Stimulated activated CD8-positive, alpha-beta memory T cell treated with anti-CD3 and anti-CD28 coated beads, Interleukin-15, amount 100 ng/mL, for 1 hour (primary cell): ENCODE measurements around the gene MRTO4.
"Not testable (repeated sequence)": the region's sequence is repeated elsewhere in the genome, so short reads cannot be mapped to it uniquely, and the experiment has no call there.

Source experiments
- DNase-seq: peaks from one replicate; pipeline ENCODE4 v3.0.0-alpha.2; 2020; ENCODE audit warnings: low read depth

MRTO4 gene

DNA sequence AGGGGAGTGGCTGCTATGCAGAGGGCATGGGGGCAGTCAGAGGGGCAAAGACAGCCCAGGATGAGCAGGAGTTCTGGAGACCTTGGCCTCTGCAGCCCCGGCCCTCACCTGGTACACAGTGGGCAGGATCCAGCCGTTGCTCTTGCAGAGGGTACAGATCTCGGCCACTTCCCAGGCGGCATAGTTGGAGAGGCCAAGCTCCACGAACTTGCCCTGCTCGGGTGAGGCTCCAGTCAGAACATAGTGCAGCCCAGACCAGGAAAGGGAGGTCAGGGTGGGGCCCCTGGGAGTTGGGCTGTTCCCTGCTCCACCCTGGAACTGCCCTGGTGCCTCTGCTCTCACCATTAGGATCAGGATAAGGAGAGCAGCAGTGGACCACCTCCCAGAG, 18.7 kb downstream of the MRTO4 start:
- not testable (repeated sequence) for DNase-seq

DNA sequence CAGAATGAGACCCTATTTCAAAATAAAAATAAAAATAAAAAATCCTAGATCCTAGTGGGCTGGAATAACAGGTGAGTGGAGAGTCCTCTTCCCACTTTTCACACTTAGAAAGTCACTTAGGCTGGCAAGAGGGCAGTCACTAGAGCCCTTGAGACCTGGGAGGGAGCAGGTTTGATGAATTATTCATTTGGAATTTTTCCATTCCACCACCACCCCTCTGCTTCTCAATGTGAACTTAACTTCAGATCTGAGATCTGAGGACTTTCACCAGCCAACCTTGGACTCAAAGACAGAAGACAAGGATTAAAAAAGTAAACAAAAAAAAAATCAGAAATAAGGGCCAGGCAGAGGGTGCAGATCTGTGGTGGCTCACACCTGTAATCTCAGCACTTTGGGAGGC, 20.5 kb downstream of the MRTO4 start:
- DNase-seq, result no peak

DNA sequence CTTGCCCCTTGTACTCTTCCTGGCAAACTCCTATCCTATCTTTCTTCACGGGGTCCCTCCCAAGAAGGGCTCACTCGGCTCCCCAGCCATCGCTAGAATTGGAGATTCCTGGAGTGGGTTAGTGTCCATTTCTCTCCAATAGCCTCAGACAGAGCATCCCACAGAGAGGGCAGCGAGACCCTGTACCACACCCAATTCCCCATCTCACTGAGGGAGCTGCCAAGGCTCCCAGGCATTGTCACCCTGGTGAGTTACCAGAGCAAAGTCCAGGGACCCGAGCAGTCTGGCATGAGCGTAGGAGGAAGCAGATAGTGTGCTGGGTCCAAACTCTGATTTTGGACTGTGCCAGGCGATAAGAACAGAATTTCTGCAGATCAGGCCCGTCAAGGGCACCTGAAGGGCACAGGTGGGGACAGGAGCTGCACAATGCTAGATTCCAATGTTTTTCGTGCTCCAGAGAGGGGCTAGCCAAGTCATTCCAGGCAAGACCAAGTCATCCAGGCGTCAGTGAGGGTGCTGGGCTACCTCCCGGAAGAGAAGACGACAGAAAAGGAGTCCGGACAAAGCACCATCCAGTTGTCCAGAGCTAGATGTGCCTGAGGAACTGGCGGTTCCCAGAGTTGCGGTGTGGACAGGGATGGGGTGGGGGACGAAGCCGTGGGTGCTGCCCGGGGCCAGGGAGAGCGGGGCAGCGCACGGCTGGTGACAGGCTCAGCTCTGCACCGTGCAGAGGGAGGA, 21.7 kb downstream of the MRTO4 start:
- no peak for DNase-seq

DNA sequence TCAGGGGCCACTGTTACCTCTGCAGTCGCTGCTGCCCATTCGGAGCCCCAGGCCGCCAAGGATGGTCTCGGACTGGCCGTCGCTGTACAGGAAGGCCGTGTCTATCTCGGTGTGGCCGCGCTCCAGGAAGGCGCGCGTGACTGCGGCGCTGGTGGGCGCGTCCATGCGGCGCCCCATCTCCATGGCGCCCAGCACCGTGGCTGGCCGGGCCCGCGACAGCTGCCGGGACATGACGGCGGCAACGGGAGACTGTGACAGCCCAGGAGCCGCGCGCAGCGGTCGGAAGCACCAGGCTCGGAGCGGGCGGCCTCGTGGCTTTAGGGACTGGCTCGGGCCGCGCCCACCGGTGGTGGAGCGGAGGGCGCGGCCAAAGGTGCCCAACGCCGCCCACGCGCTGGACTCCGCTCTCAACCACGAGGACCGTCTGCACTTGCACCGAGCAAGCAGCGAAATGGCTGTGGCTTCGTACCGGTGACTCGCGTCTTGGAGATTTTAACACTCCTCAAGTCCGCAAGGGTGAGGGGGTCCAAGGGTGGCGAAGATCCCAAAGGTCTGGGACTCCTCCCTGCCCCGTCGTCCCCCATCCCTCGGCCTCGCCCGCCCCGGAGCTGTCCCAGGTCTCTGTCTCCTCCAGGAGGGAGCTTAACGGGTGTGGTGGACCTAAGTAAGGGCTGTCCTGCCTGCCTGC, 22.4 kb downstream of the MRTO4 start:
- DNase-seq, result not testable (repeated sequence)

DNA sequence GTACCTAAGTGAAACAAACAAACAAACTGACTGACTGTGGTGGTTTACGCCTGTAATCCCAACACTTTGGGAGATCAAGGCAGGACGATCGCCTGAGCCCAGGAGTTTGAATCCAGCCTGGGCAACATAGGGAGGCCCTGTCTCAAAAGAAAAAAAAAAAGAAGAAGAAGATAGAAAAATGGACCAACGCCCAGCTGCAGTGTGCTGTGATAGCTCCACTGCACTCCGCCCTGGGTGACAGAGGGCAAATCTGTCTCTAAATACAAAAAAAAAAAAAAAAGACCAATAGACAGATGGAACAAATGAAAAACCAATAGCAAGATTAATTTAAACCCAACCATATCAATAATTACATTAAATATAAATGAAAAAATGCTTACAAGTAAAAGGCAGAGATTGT, 23.0 kb downstream of the MRTO4 start:
- DNase-seq, result no peak

DNA sequence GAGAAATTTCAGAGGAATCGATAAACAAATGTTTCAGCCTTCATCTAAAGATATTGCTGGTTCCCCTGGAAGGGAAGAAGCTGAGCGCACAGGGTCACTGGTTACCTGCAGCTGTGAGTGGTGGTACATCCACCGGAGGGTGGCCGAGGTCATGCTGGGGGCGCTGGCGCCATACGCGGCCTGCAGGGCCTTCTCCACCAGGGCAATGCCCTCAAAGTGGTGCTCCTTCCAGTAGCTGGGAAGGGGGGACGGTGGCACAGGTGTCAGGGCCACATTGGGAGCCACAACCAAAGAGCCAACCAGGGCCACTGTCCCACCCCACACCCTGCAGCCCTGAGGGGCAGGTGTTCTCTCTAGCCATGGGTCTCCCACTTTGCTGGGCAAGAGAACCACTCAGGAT, 32.3 kb downstream of the MRTO4 start:
- no peak for DNase-seq

DNA sequence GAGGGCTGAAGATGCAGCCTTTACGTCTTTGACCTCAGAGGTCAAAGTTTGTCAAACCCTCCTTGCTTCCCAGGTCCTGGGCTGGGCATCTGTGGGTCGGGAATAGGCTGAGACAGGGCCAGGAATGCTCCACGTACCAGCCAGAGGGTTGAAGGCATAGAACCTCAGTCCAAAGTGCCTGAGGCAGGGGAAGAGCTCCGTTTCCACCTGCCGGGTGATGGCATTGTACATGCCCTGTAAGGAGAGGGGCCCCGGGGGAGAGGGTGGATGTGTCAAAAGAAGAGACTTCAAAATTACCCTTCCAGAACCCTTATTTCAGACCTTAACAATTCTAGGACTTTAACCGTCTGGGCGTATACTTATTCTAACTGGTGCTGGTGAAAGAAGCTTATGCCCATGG, 33.3 kb downstream of the MRTO4 start:
- DNase-seq, result no peak

DNA sequence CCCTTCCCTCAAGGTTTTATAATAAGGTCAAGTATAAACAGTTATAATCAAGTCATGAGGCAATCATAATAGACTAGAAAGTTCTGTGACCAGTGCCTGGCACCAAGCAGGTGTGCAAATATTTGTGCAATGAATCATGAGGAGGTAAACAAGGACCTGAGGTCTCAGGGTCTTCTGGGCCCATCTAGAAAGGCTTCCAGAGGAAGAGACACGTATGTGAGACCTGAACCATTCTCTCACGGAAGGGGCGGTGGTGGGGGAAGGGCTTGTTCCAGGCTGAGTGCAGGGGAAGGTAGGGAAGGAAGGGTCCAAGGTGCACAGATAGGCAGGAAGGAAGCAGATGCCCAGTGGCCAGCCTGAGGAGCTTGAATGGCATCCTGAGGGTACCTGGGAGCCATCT, 33.8 kb downstream of the MRTO4 start:
- DNase-seq, result not testable (repeated sequence)

DNA sequence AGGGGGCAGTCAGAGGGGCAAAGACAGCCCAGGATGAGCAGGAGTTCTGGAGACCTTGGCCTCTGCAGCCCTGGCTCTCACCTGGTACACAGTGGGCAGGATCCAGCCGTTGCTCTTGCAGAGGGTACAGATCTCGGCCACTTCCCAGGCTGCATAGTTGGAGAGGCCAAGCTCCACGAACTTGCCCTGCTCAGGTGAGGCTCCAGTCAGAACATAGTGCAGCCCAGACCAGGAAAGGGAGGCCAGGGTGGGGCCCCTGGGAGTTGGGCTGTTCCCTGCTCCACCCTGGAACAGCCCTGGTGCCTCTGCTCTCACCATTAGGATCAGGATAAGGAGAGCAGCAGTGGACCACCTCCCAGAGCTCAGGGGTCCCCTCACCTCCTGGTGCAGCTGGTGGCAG, 34.2 kb downstream of the MRTO4 start:
- not testable (repeated sequence) for DNase-seq

DNA sequence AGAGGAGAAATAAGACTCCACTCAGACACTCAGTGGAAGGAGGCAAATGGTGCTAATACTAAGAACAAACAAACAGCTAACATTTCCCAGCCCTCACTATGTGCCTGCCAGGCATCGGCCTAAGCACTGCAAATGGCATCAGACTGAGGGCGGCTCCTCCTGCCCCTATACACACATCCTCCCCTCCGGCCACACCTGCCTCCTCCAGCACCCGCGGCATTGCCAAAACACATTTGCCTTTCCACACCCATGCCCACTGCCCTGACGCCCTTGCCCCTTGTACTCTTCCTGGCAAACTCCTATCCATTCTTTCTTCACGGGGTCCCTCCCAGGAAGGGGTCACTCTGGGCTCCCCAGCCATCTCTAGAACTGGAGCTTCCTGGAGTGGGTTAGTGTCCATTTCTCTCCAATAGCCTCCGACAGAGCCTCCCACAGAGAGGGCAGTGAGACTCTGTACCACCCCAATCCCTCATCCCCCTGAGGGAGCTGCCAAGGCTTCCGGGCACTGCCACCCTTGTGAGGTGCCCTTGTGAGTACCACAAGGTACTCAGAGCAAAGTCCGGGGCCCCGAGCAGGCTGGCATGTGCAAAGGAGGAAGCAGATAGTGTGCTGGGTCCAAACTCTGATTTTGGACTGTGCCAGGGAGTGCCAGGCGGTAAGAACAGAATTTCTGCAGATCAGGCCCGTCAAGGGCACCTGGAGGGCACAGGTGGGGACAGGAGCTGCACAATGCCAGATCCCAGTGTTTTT, 36.0 kb downstream of the MRTO4 start:
- no peak for DNase-seq

DNA sequence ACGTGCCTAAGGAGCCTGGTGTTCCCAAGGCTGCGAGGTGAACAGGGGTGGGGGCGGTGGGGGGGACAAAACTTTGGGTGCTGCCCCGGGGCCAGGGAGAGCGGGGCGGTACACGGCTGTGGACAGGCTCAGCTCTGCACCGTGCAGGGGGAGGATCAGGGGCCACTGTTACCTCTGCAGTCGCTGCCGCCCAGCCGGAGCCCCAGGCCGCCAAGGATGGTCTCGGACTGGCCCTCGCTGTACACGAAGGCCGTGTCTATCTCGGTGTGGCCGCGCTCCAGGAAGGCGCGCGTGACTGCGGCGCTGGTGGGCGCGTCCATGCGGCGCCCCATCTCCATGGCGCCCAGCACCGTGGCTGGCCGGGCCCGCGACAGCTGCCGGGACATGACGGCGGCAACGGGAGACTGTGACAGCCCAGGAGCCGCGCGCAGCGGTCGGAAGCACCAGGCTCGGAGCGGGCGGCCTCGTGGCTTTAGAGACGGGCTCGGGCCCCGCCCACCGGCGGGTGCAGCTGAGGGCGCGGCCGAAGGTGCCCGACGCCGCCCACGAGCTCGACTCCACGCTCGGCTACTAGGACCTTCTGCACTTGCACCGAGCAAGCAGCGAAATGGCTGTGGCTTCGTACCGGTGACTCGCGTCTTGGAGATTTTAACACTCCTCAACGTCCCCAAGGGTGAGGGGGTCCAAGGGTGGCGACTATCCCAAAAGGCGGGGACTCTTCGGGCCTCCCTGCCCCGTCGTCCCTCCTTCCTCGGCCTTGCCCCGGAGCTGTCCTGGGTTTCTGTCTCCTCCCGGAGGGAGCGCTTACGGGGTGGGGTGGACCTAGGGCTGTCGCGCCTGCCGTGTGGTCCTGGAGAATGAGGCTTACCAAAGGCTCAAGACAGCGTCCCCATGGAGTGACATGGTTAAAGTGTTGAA, 37.0 kb downstream of the MRTO4 start, which contains the start of gene AKR7A3:
Gene AKR7A3, minus strand, starts transcription at position 447 of the 918 bp plus-strand sequence. Its CDS starts 61 bp downstream, at position 386.
- not testable (repeated sequence) for DNase-seq

DNA sequence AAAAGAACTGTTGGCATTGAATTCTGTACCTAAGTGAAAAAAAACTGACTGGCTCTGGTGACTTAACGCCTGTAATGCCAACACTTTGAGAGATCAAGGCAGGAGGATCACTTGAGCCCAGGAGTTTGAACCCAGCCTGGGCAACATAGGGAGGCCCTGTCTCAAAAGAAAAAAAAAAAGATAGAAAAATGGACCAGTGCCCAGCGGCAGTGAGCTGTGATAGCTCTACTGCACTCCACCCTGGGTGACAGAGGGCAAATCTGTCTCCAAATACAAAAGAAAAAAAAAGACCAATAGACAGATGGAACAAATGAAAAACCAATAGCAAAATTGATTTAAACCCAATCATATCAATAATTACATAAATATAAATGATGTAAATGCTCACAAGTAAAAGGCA, 37.6 kb downstream of the MRTO4 start:
- no peak for DNase-seq

DNA sequence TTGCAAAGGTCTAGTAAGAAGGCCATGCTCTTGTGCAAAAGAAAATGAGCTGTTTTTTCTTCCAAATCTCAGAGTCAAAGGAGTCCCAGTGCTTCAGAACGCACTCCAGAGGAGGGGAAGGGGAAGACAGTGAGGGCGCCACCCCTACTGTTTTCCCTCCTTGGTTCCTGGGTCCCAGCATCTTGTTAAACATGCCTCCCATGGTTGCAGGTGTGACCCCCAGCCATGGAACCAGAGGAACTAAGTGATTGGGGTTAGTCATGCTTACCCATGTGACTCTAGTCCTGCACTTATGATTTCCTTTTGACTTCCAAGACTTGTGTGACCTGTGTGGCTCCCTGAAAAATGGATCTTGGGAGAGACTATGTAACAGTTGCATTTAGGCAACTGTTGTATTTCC, 43.0 kb downstream of the MRTO4 start:
- no peak for DNase-seq

DNA sequence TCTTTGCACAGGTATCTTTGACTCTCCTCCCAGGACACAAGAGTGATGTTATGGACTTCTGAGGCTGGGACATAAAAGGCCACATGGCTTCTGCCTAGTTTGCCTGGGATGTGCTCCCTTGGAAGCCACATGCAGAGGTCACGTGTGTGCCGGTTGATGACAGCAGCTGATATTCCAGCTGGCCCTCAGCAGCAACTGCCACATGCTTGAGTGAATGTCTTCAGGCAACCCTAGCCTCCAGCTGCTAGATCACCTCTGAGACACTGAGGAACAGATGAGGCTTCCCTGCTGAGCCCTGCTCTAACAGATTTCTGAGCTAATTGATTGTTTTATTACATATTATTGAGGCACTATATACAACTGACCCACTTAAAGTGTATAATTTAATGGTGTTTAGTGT, 48.6 kb downstream of the MRTO4 start:
- DNase-seq, result no peak

DNA sequence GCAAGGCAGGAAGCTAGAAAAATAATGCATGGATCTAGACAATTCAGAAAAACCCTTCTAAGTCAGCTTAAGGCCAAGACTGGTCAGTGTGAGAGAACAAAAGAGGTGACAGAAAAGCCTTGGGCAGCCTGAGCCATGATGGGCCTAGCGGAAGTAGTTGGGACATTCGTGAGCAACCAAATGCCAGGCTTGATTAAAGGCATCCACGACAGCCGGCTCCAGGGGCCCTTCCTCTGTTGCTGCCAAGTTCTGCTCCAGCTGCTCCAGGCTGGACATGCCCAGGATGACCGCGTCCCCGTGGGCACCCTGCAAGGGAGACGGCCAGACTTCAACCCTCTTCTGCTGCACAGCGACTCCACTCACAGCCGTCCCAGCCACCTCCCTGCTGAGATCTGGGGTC, 52.5 kb downstream of the MRTO4 start:
- not testable (repeated sequence) for DNase-seq

DNA sequence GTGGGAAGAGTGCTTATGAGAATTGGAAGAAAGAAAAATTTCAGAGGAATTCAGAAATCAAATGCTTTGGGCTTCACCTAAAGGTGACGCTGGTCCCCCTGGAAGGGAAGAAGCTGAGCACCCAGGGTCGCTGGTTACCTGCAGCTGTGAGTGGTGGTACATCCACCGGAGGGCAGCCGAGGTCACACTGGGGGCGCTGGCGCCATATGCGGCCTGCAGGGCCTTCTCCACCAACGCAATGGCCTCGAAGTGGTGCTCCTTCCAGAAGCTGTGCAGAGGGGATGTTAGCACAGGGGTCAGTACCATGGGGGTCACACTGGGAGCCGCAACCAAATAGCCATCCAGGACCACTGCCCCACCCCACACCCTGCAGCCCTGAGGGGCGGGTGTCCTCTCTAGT, 54.3 kb downstream of the MRTO4 start:
- no peak for DNase-seq

DNA sequence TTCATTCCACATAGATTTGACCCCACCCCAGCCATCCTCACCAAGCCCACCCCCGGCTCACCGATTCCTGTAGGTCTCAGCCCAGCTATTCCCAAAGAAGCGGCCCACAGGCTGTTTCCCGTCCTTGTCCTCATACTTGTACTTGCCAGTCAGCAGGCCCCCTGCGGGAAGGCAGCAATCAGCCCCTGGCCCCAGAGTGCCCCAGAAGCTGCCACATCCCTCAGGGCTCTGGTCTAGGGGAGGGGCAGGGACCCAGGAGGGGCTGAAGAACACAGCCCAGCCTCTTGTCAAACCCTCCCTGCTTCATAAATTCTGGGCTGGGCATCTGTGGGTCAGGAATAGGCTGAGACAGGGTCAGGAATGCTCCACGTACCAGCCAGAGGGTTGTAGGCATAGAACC, 55.3 kb downstream of the MRTO4 start:
- no peak for DNase-seq

DNA sequence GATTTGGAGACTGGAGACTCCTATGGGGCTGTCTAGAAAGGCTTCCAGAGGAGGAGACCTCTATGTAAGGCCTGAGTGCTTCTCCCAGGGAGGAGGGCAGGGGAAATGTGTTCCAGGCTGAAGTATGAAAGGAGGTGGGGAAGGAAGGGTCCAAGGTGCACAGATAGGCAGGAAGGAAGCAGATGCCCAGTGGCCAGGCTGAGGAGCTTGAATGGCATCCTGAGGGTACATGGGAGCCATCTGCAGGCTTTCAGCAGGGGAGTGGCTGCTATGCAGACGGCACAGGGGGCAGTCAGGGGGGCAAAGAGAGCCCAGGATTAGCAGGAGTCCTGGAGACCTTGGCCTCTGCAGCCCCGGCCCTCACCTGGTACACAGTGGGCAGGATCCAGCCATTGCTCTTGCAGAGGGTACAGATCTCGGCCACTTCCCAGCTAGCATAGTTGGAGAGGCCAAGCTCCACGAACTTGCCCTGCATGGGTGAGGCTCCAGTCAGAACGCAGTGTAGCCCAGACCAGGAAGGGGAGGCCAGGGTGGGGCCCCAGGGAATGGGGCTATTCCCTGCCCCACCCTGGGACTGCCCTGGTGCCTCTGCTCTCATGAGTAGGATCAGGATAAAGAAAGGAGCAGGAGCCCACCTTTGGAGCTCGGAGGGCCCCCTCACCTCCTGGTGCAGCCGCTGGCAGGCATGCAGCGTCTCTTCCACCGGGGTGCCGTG, 56.3 kb downstream of the MRTO4 start:
- DNase-seq, result no peak

DNA sequence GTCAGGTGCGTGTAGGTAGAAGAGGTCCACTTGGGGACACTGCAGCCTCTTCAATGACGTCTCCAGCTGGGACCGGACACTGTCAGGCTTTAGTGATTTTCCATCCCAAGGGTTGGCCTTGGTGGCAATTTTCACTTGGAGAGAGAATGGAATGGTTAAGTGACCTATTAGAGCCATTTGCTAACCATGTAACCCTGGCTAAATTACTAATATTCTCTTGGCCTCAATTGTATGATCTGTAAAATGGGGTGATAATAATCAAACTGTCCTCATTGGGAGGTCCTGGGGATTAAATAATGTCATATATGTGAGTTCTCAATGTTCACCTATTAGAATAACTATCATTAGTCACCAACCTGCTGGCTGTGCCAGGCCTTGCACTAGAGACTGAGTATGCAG, 56.9 kb downstream of the MRTO4 start:
- no peak for DNase-seq

DNA sequence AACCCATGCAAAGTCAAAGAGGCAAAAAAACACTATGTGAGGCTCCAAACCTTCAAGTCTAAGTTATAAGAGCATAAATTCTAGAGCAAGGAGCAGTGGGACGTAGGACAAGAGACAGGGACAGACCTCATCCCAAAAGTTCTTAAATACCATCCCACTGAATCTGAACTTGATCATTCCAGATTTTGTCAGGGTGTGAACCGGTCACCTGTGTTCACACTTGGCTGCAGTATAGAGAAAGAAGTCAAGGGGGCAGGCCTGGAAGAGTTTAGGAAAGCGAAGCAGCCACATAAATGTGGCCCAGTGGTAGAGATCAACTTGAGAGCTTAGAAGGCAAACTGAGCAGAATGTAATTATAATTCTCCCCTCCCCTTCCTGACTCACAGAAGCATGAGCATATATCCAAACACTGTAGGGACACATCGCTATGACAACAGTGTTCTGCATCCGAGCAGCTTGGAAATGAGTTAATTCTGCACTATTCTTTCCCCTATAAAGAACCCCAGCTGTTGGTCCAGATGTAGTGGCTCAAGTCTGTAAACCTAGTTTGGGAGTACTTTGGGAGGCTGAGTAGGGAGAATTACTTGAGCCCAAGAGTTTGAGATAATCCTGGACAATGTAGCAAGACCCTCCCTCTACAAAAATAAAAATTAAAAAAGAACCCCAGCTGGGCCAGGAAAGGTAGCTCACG, 57.7 kb downstream of the MRTO4 start:
- no peak for DNase-seq
